GM12892 (cell line): ENCODE results near the gene DNAJC3.

Experiments
- POLR2A ChIP-seq: IDR thresholded peaks from 2 replicates; pipeline ENCODE4 v1.6.1; 2011; ENCODE audit warnings: low read depth, low read length, control low read depth
- POLR2AphosphoS5 ChIP-seq: IDR thresholded peaks from 2 replicates; pipeline ENCODE4 v1.6.1; 2011; ENCODE audit warnings: low read depth, low read length, control low read depth
- TAF1 ChIP-seq: IDR thresholded peaks from 2 replicates; pipeline ENCODE4 v1.6.1; 2011; ENCODE audit warnings: low read depth, mild to moderate bottlenecking, control low read depth, low read length, borderline replicate concordance

- TF ChIP-seq POLR2A: no peak
- no peak for TF ChIP-seq POLR2AphosphoS5
- no peak for TF ChIP-seq TAF1
These were observed 120.1 kb downstream of the DNAJC3 start for GRCh38 chr13:95797016-95797415.
